WTC11 (cell line): ENCODE measurements around the gene P2RX1. TPM values are rescaled to one million over a fixed set of nuclear protein-coding genes. Genes with fewer than 3 reads are reported as not detected.

Experiments
- ATAC-seq: fragments of 200-7000 bp; cut with Tn5 transposase; 2 replicates; pipeline ENCODE4 v1.10.0; 2021; ENCODE audit warnings: mild to moderate bottlenecking, moderate library complexity
- CTCF ChIA-PET: fragments of 300-600 bp; sonication (Branson Sonifier 250); formaldehyde crosslinking; loops from one replicate; lab custom pipeline; 2021; ENCODE audit warnings: antibody characterized with exemption; lab: Charles Lee
- POLR2A ChIA-PET: fragments of 350-600 bp; sonication (Branson Sonifier 250); formaldehyde crosslinking; loops from one replicate; lab custom pipeline; 2021; ENCODE audit warnings: antibody characterized with exemption; lab: Charles Lee
- DNase-seq: peaks from one replicate; pipeline ENCODE4 v3.0.0; 2021; ENCODE audit warnings: low spot score
- H3K27ac Mint-ChIP-seq: 2 replicates; pipeline ENCODE4 v1.8.0; 2021; ENCODE audit warnings: mixed read lengths
- H3K27me3 Mint-ChIP-seq: 2 replicates; pipeline ENCODE4 v1.8.0; 2021; ENCODE audit warnings: low read depth, mild to moderate bottlenecking, moderate library complexity, mixed read lengths
- H3K36me3 Mint-ChIP-seq: 2 replicates; pipeline ENCODE4 v1.8.0; 2021; ENCODE audit warnings: mixed read lengths
- H3K4me1 Mint-ChIP-seq: 2 replicates; pipeline ENCODE4 v1.8.0; 2022; ENCODE audit warnings: mixed read lengths
- H3K4me3 Mint-ChIP-seq: 2 replicates; pipeline ENCODE4 v1.8.0; 2021; ENCODE audit warnings: mild to moderate bottlenecking, moderate library complexity, mixed read lengths
- H3K9me3 Mint-ChIP-seq: 2 replicates; pipeline ENCODE4 v1.8.0; 2021; ENCODE audit warnings: mixed read lengths
- AR ChIP-seq: fragments of 250-450 bp; sonication (Bioruptor Pico); IDR thresholded peaks from 2 replicates; pipeline ENCODE4 v1.9.0; 2021; ENCODE audit warnings: mild to moderate bottlenecking
- ATF1 ChIP-seq: sonication (generic); formaldehyde crosslinking; IDR thresholded peaks from 2 replicates; pipeline ENCODE4 v1.8.1; 2023; ENCODE audit warnings: mild to moderate bottlenecking, moderate library complexity, missing genetic modification reagents
- HMGXB4 ChIP-seq: sonication (generic); formaldehyde crosslinking; IDR thresholded peaks from 2 replicates; pipeline ENCODE4 v1.8.1; 2023; ENCODE audit warnings: mild to moderate bottlenecking, moderate library complexity, missing genetic modification reagents
- JAZF1 ChIP-seq: fragments of 250-450 bp; sonication (Bioruptor Pico); IDR thresholded peaks from 2 replicates; pipeline ENCODE4 v1.9.0; 2021; ENCODE audit warnings: moderate library complexity, mild to moderate bottlenecking, inconsistent platforms
- NFYB ChIP-seq: sonication (generic); formaldehyde crosslinking; conservative IDR thresholded peaks from 2 replicates; pipeline ENCODE4 v1.8.0; 2022; ENCODE audit warnings: low read depth, missing genetic modification reagents
- RELA ChIP-seq: sonication (generic); formaldehyde crosslinking; IDR thresholded peaks from 2 replicates; pipeline ENCODE4 v1.8.1; 2022; ENCODE audit warnings: missing genetic modification reagents, mild to moderate bottlenecking, borderline replicate concordance
- SMAD4 ChIP-seq: sonication (generic); formaldehyde crosslinking; IDR thresholded peaks from 2 replicates; pipeline ENCODE4 v1.8.0; 2022; ENCODE audit warnings: mild to moderate bottlenecking, missing genetic modification reagents
- TEAD4 ChIP-seq: sonication (generic); formaldehyde crosslinking; IDR thresholded peaks from 2 replicates; pipeline ENCODE4 v1.8.0; 2022; ENCODE audit warnings: mild to moderate bottlenecking, missing genetic modification reagents
- TP53 ChIP-seq: sonication (generic); formaldehyde crosslinking; IDR thresholded peaks from 2 replicates; pipeline ENCODE4 v1.8.1; 2023; ENCODE audit warnings: mild to moderate bottlenecking, missing genetic modification reagents
- ZNF317 ChIP-seq: sonication (generic); formaldehyde crosslinking; IDR thresholded peaks from 2 replicates; pipeline ENCODE4 v1.8.1; 2023; ENCODE audit warnings: low read depth, mild to moderate bottlenecking, moderate library complexity, missing genetic modification reagents, borderline replicate concordance
- ZNF396 ChIP-seq: fragments of 250-450 bp; sonication (Bioruptor Pico); IDR thresholded peaks from 2 replicates; pipeline ENCODE4 v1.8.0; 2021; ENCODE audit warnings: mild to moderate bottlenecking, moderate library complexity, borderline replicate concordance
- ZNF416 ChIP-seq: fragments of 250-450 bp; sonication (Bioruptor Pico); IDR thresholded peaks from 2 replicates; pipeline ENCODE4 v1.9.0; 2021; ENCODE audit warnings: mild to moderate bottlenecking, inconsistent platforms
- ZNF425 ChIP-seq: fragments of 250-450 bp; sonication (Bioruptor Pico); conservative IDR thresholded peaks from 2 replicates; pipeline ENCODE4 v1.9.0; 2021; ENCODE audit warnings: mild to moderate bottlenecking
- total RNA-seq: library from RNA; stranded (reverse); gene quantifications from 3 replicates; pipeline ENCODE4 v1.2.3, GENCODE V29; 2021
- TF ChIP-seq, protein P1 (sequence below): sonication (generic); formaldehyde crosslinking; IDR thresholded peaks from 2 replicates; pipeline ENCODE4 v1.8.1; 2022; ENCODE audit warnings: mild to moderate bottlenecking, missing genetic modification reagents, moderate library complexity, borderline replicate concordance
- TF ChIP-seq, protein P2 (sequence below): sonication (generic); formaldehyde crosslinking; IDR thresholded peaks from 2 replicates; pipeline ENCODE4 v1.8.1; 2023; ENCODE audit warnings: mild to moderate bottlenecking, missing genetic modification reagents

P2RX1 gene
- total RNA-seq, 1 experiment from 2014 or later = 0.07 TPM

DNA sequence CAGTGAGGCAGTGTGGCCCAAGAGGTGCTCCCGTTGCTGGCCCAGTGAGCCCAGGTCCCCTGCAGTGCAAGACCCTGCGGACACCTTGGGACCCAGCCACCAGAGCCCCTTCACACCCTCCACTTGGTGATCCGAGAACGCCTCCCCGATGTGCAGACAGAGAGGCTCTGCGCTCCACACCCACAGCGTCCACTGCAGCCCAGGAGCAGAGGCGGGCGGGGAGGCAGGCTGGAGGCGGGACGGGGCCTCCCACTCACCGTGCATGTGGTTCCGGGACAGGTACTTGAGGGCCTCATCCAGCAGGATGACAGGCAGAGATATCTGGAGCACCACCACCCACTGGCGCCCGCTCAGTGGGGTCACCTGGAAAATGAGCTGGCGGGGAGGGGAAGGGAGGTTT lies 12.1 kb upstream of the P2RX1 start (continued):
- TF ChIP-seq, protein P1, sequence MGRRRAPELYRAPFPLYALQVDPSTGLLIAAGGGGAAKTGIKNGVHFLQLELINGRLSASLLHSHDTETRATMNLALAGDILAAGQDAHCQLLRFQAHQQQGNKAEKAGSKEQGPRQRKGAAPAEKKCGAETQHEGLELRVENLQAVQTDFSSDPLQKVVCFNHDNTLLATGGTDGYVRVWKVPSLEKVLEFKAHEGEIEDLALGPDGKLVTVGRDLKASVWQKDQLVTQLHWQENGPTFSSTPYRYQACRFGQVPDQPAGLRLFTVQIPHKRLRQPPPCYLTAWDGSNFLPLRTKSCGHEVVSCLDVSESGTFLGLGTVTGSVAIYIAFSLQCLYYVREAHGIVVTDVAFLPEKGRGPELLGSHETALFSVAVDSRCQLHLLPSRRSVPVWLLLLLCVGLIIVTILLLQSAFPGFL (CRISPR knock-in tag) = no peak
- no peak for TF ChIP-seq ZNF416 (CRISPR knock-in tag)
- TF ChIP-seq, protein P2, sequence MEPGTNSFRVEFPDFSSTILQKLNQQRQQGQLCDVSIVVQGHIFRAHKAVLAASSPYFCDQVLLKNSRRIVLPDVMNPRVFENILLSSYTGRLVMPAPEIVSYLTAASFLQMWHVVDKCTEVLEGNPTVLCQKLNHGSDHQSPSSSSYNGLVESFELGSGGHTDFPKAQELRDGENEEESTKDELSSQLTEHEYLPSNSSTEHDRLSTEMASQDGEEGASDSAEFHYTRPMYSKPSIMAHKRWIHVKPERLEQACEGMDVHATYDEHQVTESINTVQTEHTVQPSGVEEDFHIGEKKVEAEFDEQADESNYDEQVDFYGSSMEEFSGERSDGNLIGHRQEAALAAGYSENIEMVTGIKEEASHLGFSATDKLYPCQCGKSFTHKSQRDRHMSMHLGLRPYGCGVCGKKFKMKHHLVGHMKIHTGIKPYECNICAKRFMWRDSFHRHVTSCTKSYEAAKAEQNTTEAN (CRISPR knock-in tag) = no peak

- no peak for TF ChIP-seq HMGXB4
- TF ChIP-seq JAZF1 (CRISPR knock-in tag) = no peak
- TF ChIP-seq ZNF396 (CRISPR knock-in tag) = no peak
- no peak for TF ChIP-seq ATF1 (CRISPR knock-in tag)
- TF ChIP-seq ZNF416 (CRISPR knock-in tag) = no peak
- TF ChIP-seq TP53 (CRISPR knock-in tag) = no peak
- TF ChIP-seq NFYB (CRISPR knock-in tag) = no peak
- no peak for TF ChIP-seq TEAD4 (CRISPR knock-in tag)
- TF ChIP-seq ZNF425 (CRISPR knock-in tag) = no peak
- TF ChIP-seq ZNF317 (CRISPR knock-in tag) = no peak
- no peak for TF ChIP-seq SMAD4 (CRISPR knock-in tag)
- no peak for TF ChIP-seq RELA
- TF ChIP-seq AR (CRISPR knock-in tag) = no peak
- Mint-ChIP-seq H3K27ac (no peak overlapping the region; the same call in 1 of the 2 replicates), H3K4me3 (no peak overlapping the region), H3K36me3 (no peaks in the 10 kb centered on the region), H3K27me3 (no peaks in the 10 kb centered on the region), H3K9me3 (no peaks in the 10 kb centered on the region), H3K4me1 (peaks cover 5% of the 10 kb centered on the region; the same call in 1 of the 2 replicates)
- ChIA-PET CTCF (interaction anchor here (0.6 to 1.3 kb wide), 2 partner anchors 14 to 1134 kb away, joined by 3 to 4 read pairs; no protein-coding TSS in a partner anchor), POLR2A (no interaction called here)
- DNase-seq (no peak), ATAC-seq (no peak)
Measured at GRCh38 chr17:3927628-3928340, 11.5 kb upstream of the P2RX1 start.
